Measurements from ENCODE around the gene MSH5. TPM values are rescaled to one million over a fixed set of nuclear protein-coding genes. Genes with fewer than 3 reads are reported as not detected.

Gene MSH5
- total and polyA plus RNA-seq, 2 of the 13 experiments (the other 11 are each of a cell fraction or from before 2014, with no cell fraction given): 10.2 to 38.7 TPM

DNA sequence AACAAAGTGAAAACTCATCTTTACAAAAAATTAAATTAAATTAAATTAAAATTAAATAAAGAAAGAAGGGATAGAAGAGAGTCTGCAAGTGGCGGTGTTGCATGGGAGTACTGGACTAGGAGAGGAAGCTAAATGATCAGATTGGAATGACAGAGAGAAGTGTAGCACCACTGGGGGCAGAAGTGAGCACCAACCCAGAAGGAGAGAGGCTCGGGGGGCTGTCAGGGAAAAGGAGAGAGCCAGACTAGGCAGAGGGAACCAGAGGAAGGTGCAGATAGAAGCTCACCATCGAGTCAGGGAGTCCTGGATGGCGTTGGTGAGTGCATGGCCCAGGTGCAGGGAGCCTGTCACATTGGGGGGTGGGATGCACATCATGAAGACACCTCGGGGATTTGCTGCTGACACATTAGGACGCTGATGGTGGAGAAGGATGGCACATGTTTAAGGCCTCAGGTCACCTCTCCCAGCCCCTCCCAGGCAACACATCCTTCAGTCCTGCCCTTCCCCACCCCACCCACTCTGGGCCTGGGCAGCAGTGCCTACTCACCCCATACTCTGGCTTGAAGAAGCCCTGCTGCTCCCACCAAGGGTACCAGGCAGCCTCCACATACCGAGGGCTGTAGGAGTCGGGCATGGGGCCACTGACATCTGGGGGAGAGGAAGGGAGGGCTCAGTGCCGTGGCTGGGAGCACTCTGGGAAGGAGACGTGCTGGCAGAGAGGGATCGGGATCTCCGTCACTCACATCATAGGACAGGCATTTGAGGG lies 51.7 kb downstream of the MSH5 start (continued):
- TF ChIP-seq, protein P1, sequence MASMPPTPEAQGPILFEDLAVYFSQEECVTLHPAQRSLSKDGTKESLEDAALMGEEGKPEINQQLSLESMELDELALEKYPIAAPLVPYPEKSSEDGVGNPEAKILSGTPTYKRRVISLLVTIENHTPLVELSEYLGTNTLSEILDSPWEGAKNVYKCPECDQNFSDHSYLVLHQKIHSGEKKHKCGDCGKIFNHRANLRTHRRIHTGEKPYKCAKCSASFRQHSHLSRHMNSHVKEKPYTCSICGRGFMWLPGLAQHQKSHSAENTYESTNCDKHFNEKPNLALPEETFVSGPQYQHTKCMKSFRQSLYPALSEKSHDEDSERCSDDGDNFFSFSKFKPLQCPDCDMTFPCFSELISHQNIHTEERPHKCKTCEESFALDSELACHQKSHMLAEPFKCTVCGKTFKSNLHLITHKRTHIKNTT (CRISPR knock-in tag; IDR thresholded peaks at IDR 0.05): no peak
- TF ChIP-seq, protein P2, sequence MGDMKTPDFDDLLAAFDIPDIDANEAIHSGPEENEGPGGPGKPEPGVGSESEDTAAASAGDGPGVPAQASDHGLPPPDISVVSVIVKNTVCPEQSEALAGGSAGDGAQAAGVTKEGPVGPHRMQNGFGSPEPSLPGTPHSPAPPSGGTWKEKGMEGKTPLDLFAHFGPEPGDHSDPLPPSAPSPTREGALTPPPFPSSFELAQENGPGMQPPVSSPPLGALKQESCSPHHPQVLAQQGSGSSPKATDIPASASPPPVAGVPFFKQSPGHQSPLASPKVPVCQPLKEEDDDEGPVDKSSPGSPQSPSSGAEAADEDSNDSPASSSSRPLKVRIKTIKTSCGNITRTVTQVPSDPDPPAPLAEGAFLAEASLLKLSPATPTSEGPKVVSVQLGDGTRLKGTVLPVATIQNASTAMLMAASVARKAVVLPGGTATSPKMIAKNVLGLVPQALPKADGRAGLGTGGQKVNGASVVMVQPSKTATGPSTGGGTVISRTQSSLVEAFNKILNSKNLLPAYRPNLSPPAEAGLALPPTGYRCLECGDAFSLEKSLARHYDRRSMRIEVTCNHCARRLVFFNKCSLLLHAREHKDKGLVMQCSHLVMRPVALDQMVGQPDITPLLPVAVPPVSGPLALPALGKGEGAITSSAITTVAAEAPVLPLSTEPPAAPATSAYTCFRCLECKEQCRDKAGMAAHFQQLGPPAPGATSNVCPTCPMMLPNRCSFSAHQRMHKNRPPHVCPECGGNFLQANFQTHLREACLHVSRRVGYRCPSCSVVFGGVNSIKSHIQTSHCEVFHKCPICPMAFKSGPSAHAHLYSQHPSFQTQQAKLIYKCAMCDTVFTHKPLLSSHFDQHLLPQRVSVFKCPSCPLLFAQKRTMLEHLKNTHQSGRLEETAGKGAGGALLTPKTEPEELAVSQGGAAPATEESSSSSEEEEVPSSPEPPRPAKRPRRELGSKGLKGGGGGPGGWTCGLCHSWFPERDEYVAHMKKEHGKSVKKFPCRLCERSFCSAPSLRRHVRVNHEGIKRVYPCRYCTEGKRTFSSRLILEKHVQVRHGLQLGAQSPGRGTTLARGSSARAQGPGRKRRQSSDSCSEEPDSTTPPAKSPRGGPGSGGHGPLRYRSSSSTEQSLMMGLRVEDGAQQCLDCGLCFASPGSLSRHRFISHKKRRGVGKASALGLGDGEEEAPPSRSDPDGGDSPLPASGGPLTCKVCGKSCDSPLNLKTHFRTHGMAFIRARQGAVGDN (CRISPR knock-in tag; IDR thresholded peaks at IDR 0.05): peak; percentile 23
- TF ChIP-seq XRCC5 (optimal IDR thresholded peaks at IDR 0.05; ENCODE audit: low read length) (peak; percentile 73), MEIS2 (CRISPR knock-in tag; IDR thresholded peaks at IDR 0.05) (no peak), SAP130 (CRISPR knock-in tag; IDR thresholded peaks at IDR 0.05; ENCODE audit: low read depth) (peak; percentile 54), FOXJ3 (CRISPR knock-in tag; IDR thresholded peaks at IDR 0.05; ENCODE audit: borderline replicate concordance) (no peak), PPARG (CRISPR knock-in tag; conservative IDR thresholded peaks at IDR 0.05) (no peak), HMGXB4 (CRISPR knock-in tag; IDR thresholded peaks at IDR 0.05; ENCODE audit: borderline replicate concordance in 1 of 2, low read depth in 1 of 2) (peak in 1 of 2 experiments; percentile 49; a peak in 1 of 4 replicates), ZNF431 (CRISPR knock-in tag; IDR thresholded peaks at IDR 0.05; ENCODE audit: borderline replicate concordance, low read depth) (no peak), PLRG1 (conservative IDR thresholded peaks at IDR 0.05) (no peak), ZNF530 (CRISPR knock-in tag; IDR thresholded peaks at IDR 0.05; ENCODE audit: low read depth) (0 out of 2 replicates have a peak, but pooled peaks have one; percentile 45), HDAC2 (CRISPR knock-in tag; IDR thresholded peaks at IDR 0.05) (no peak), ELF3 (CRISPR knock-in tag; IDR thresholded peaks at IDR 0.05) (peak; percentile 37; the same call in 1 of the 2 replicates), FOXK1 (CRISPR knock-in tag; IDR thresholded peaks at IDR 0.05; ENCODE audit: borderline replicate concordance, low read depth) (no peak), YEATS4 (CRISPR knock-in tag; IDR thresholded peaks at IDR 0.05; ENCODE audit: borderline replicate concordance) (no peak), ZC3H13 (CRISPR knock-in tag; IDR thresholded peaks at IDR 0.05) (peak; percentile 65; the same call in 1 of the 2 replicates), ZNF510 (CRISPR knock-in tag; IDR thresholded peaks at IDR 0.05; ENCODE audit: low read depth) (no peak), TCF7 (IDR thresholded peaks at IDR 0.05; ENCODE audit: low read depth) (no peak), ZFP36L2 (CRISPR knock-in tag; IDR thresholded peaks at IDR 0.05) (no peak), E2F5 (CRISPR knock-in tag; conservative IDR thresholded peaks at IDR 0.05) (no peak), KAT7 (CRISPR knock-in tag; IDR thresholded peaks at IDR 0.05; ENCODE audit: borderline replicate concordance) (0 out of 2 replicates have a peak, but pooled peaks have one; percentile 34), ZNF709 (CRISPR knock-in tag; IDR thresholded peaks at IDR 0.05) (no peak), STAG1 (CRISPR knock-in tag; IDR thresholded peaks at IDR 0.05) (peak; percentile 69)

All from HepG2 (cell line).